ENCODE data around the gene FOXO6. TPM values are rescaled to one million over a fixed set of nuclear protein-coding genes. Genes with fewer than 3 reads are reported as not detected.
A peak's percentile ranks its signal among the peaks of the same experiment; 100 is the strongest.

The FOXO6 gene
- total RNA-seq (1.5 TPM), polyA plus RNA-seq (1.2 TPM)

DNA sequence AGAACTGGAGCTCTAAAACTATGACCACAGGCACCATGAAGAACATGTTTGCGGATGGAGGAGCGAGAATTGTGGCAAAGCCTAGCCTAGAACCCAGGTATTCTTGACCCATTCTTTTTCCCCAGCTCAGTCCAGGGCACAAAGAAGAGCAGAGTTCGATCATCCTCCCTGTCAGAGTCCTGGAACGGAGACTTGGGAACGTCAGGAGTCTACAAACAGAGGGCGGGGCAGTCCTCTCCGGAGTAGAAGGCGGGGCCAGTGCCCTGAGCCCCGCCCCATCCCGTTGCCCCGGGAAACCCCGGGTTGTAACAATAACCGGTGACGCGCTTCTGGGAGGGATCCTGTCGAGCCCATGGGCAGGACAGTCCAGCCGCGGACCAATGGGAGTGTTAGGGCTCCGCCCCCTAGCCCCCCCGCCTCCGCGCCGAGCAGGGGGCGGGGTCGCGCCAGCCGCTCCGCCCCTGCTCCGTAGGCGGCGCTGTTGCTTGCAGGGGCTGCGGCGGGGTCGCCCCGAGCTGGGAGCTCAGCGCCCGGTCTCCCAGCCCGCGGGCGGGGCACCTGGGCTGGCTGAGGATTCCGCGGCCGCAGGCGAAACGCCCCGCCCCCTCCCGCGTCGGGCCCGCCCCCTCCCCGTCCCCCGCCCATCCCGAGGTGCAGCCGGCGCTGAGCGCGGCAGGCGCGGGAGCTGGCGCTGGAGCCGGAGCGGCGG is at the start of gene FOXO6:
FOXO6 (plus strand) TSS at position 649 of the 709 bp plus-strand sequence.
- H3K4me1 ChIP-seq (ENCODE audit: insufficient read depth), result no peaks in the 10 kb centered on the region
- H3K4me3 ChIP-seq (ENCODE audit: low read depth, low read length), result peak within 1 kb of the TSS; percentile 55
- H3K27ac ChIP-seq (ENCODE audit: low read depth), result no peak within 1 kb of the TSS
- H3K36me3 ChIP-seq (ENCODE audit: insufficient read depth), result no peaks in the 10 kb centered on the region
- WGBS, result 3% methylated on average over 62 of the region's 63 CpGs
- DNase-seq (ENCODE audit: extremely low spot score), result peak; percentile 96

DNA sequence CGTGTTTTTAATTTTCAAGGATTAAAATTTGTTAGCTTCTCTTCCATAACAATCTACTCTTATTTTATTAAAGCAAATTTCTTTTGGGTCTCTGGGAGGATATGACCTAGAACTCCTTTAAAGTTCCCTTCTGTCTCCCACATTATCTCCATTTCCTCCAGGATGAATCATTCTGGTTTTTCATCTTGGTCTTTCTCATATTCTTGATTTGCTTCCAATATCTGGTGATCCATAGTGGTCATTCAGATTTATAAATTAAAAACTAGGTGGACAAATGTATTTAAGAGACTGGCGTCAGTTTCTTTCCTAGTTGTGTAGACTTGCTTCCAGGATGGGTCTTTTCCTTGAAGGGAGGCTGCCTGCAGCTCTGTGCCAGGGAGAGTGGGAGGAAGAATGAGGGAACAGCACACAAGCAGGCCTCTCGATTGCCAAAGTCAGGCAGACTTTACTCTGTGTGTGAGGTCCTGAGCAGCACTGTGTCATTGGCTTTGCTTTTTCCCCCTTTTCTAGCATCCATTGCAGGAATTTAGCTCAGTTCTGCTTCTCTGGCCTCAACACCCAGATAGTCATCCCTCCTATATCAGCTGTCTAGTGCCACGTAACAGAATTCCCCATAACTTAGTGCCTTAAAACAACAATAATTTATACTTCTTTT is 48.1 kb upstream of the FOXO6 start:
- WGBS, result 76% methylated on average over 4 of the region's 4 CpGs
- no peak for DNase-seq (ENCODE audit: extremely low spot score)
- no peak overlapping the region for H3K4me3 ChIP-seq (ENCODE audit: low read depth, low read length)
- H3K4me1 ChIP-seq (ENCODE audit: insufficient read depth), result no peaks in the 10 kb centered on the region
- H3K27ac ChIP-seq (ENCODE audit: low read depth), result no peak overlapping the region
- no peaks in the 10 kb centered on the region for H3K36me3 ChIP-seq (ENCODE audit: insufficient read depth)

DNA sequence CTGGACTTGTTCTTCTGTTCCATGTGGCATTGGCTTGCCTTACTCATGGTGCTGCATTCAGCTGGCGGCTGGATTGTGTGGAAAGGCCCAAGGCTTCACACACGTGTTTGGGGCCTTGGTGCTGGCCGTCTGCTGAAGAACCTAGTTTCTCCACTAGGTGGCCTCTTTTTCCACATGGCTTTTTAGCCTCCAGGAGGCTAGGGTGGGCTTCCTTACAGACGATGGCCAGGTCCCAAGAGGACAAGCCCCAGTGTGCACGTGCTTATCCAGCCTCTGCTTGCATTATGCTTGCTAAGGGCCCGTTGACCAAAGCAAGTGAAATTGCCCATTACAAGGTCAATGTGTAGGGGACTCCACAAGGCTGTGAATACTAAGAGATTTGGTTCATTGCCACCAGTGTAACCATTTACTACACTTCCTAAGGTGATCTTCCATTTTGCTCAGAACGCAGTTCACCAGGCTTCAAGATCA is 47.5 kb upstream of the FOXO6 start:
- Histone ChIP-seq H3K36me3 (ENCODE audit: insufficient read depth) (no peaks in the 10 kb centered on the region), H3K27ac (ENCODE audit: low read depth) (no peak overlapping the region), H3K4me1 (ENCODE audit: insufficient read depth) (no peaks in the 10 kb centered on the region), H3K4me3 (ENCODE audit: low read depth, low read length) (no peak overlapping the region)
- 75% methylated on average over 7 of the region's 7 CpGs for WGBS
- DNase-seq (ENCODE audit: extremely low spot score), result no peak

DNA sequence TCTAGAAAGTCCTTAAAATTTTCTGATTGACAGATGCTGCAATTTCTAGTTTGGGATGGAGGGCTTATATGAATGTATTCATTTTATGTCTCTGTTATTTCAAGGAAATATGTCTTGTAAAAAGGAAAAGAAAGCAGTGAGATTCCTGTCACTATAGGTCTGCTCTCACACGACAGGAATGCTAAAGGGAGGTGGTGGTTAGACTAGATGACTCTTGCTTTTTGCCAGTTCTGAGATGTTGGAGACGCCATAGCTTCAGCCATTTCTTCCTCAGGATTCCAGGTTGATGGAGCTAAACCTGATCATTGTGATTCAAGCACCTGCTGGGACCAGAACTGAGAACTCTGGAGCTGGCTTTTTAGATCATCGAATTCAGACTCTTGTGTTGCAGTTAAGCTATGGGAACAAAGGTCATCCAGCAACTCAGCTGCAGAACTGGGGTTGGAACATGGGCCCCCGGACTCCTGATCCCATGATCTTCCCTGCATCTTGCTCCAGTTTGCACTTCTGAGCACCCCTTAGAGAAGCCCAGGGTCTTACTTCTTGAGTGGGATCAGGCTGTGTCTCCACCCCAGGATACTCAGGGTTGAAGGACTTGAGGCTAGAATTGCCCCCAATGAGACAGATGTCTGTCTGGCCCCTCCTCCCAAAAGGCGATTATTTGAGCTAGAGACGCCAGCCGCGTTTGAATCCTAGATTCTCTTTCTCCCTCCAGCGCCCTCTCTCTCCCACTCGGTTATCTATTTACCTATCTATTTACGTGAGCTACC is 46.7 kb upstream of the FOXO6 start:
- Histone ChIP-seq H3K4me3 (ENCODE audit: low read depth, low read length) (no peak overlapping the region), H3K27ac (ENCODE audit: low read depth) (no peak overlapping the region), H3K4me1 (ENCODE audit: insufficient read depth) (no peaks in the 10 kb centered on the region), H3K36me3 (ENCODE audit: insufficient read depth) (no peaks in the 10 kb centered on the region)
- 52% methylated on average over 11 of the region's 11 CpGs for WGBS
- DNase-seq (ENCODE audit: extremely low spot score), result no peak

DNA sequence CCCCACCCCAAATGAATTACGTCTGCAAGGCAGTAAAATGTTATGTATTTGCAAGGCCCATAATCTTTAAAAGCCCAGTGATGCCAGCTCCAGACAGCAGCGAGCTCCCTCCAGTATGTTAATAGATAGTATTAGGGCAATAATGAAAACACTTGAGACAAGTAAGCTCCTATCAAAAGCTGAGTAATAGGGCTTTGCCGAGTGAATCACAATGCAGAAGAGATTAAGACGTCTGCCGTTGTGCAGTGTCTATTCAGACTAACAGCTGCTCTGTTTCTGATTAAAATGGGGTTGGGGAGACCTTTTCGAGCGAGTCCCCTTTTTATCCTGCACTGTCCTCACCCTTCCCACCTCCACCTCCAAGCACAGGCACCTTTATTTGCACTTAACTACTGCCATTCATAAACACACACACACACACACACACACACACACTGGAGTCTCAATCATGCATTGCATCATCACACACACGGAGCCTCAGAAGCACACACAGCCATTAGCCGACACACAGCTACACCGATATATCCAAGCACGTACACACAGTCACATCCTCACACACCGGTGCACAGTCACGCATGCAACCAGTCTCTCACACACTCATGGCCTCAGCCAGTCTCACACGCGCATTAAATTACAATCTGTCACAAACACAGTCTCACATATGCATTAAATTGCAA is 46.0 kb upstream of the FOXO6 start:
- WGBS, result 53% methylated on average over 15 of the region's 15 CpGs
- no peak for DNase-seq (ENCODE audit: extremely low spot score)
- H3K4me1 ChIP-seq (ENCODE audit: insufficient read depth), result no peaks in the 10 kb centered on the region

DNA sequence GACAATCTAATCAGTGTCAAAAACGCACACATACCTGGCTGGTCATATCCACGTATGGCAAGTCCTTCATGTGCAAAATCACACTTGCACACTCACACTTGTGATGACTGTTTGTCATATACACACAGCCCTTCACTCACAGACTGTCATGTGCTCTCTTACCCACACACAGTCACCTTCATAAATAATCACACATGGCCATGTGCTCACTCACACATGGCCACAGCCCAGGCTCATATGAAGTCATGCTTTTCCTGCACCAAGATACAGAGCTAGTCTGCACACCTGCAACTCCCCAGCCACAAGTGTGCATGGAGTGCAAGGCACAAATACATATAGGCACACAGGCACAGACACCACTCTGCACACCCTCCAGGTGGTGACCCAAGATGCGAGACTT is 45.4 kb upstream of the FOXO6 start:
- Histone ChIP-seq H3K36me3 (ENCODE audit: insufficient read depth) (no peaks in the 10 kb centered on the region), H3K4me1 (ENCODE audit: insufficient read depth) (no peaks in the 10 kb centered on the region), H3K4me3 (ENCODE audit: low read depth, low read length) (no peak overlapping the region), H3K27ac (ENCODE audit: low read depth) (no peak overlapping the region)
- 94% methylated on average over 3 of the region's 3 CpGs for WGBS
- DNase-seq (ENCODE audit: extremely low spot score), result no peak

More for the DNA sequence above, 46.0 kb upstream of the FOXO6 start:
- no peak overlapping the region for H3K27ac ChIP-seq (ENCODE audit: low read depth)
- no peak overlapping the region for H3K4me3 ChIP-seq (ENCODE audit: low read depth, low read length)
- no peaks in the 10 kb centered on the region for H3K36me3 ChIP-seq (ENCODE audit: insufficient read depth)

DNA sequence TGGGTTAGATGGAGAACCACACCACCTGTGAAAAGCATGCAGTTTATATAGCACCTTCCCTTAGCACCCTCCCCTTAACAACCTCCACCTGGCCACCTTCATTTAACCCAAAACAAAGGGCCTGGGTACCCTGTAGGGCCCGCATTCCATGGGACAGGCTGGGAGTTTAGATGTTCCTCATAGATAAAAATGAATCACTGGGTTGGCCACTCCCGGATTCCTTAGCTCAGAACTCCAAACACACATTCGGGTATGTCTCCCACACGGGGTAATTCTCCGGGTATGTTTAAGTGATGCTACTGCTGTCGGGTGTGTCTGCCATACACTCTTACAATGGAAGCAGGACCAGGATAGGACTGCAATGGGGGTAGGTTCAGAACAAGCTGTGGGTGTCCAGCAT is 43.9 kb upstream of the FOXO6 start:
- WGBS, result 87% methylated on average over 6 of the region's 6 CpGs
- H3K4me3 ChIP-seq (ENCODE audit: low read depth, low read length), result no peak overlapping the region
- DNase-seq (ENCODE audit: extremely low spot score), result no peak
- H3K4me1 ChIP-seq (ENCODE audit: insufficient read depth), result no peaks in the 10 kb centered on the region
- no peak overlapping the region for H3K27ac ChIP-seq (ENCODE audit: low read depth)
- no peaks in the 10 kb centered on the region for H3K36me3 ChIP-seq (ENCODE audit: insufficient read depth)

DNA sequence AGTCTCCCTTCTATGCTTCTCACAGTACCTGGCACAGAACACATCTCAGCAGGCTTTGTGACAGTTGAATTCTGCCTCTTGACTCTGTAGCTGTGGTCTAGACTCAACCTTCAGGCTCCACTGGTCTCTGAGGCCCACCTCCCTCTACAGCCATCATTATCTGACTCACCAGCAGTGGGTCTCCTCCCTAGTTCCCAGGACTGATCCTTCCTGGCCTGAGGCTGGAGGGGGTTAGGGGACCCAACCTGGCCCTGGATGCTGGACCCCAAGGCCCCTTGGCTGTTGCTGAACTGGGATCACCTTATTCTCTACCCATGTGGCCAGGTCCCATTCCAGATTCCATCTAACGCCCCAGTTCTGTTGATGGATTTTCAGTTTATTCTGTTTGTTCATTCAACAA is 43.1 kb upstream of the FOXO6 start:
- WGBS, result 95% methylated on average over 1 of the region's 1 CpG
- Histone ChIP-seq H3K36me3 (ENCODE audit: insufficient read depth) (no peaks in the 10 kb centered on the region), H3K4me1 (ENCODE audit: insufficient read depth) (no peaks in the 10 kb centered on the region), H3K27ac (ENCODE audit: low read depth) (no peak overlapping the region), H3K4me3 (ENCODE audit: low read depth, low read length) (no peak overlapping the region)
- no peak for DNase-seq (ENCODE audit: extremely low spot score)

DNA sequence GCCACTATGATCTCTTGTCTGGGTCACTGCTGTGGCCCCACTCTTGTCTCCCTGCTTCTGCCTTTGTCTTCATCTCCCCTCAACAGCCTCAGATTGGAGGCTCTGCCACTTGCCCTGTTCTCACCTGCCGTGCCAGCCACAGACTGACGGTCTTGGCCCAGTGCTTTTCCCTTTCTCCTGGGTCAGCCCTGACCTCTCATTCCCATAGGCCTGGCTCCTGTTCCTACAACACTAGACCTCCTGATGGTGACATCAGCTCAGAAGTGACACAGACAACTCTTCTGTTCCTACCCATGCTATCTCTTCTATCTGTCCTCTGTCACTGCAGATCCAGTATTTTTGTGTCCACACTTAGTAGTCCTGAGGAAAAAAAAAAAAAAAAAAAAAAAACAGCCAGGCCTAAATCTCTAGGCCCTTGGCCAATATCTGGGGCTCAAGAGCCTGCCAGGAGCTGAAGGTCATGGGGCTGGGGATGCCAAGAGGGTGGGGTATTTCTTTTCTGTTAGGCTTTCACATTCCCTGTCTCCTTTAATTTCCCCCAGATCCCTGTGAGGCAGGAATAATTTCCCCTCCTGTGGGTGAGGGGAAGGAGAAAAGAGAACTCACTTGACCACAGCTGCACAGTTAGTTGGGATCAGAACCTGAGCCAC is 42.0 kb upstream of the FOXO6 start:
- WGBS, result 93% methylated on average over 2 of the region's 2 CpGs
- Histone ChIP-seq H3K4me1 (ENCODE audit: insufficient read depth) (no peaks in the 10 kb centered on the region), H3K36me3 (ENCODE audit: insufficient read depth) (no peaks in the 10 kb centered on the region), H3K27ac (ENCODE audit: low read depth) (no peak overlapping the region), H3K4me3 (ENCODE audit: low read depth, low read length) (no peak overlapping the region)
- no peak for DNase-seq (ENCODE audit: extremely low spot score)

DNA sequence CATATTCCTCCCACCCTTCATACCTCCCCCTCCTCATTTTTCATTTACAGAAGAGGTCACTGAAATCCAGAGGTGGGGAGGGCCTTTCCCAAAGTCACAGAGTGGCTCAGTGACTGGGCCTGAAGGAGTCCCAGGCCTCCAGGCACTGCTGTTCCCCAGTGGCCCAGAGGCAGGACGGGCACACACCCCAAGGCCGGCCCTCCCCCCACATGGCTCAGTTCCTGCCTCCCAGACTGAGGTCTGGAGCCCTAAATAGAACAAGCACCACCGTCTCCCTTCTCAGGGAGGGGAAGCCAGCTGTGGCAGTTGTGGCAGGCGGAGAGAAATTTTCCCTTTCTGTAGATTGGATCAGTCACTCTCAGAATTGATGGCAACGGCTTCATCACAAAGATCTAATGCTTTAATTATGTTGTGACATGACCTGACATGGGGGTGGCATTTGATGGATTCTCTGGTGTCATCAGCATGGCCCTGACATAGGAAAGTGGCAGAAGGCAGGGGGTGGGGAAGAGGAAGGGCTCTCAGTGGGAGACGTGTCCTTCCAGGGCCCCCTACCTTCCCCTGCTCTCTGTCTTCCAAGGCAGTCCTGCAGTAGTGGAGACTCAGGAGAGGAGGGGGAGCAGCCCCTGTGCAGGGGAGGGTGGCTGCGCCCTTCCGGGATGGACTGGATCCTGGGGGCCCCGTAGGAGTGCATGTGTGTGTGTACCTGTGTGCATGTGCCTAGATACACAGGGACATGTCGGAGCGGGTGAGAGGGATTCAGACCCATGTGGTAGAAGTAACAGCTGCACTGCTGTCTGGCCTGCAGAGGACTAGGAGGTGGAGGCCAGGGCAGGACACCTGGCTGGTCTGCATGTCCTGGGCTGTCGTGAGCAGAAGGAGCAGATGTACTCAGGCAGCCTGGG is 41.2 kb upstream of the FOXO6 start:
- no peak overlapping the region for H3K27ac ChIP-seq (ENCODE audit: low read depth)
- H3K36me3 ChIP-seq (ENCODE audit: insufficient read depth), result no peaks in the 10 kb centered on the region
- H3K4me1 ChIP-seq (ENCODE audit: insufficient read depth), result no peaks in the 10 kb centered on the region
- no peak overlapping the region for H3K4me3 ChIP-seq (ENCODE audit: low read depth, low read length)
- no peak for DNase-seq (ENCODE audit: extremely low spot score)
- WGBS, result 64% methylated on average over 12 of the region's 12 CpGs

DNA sequence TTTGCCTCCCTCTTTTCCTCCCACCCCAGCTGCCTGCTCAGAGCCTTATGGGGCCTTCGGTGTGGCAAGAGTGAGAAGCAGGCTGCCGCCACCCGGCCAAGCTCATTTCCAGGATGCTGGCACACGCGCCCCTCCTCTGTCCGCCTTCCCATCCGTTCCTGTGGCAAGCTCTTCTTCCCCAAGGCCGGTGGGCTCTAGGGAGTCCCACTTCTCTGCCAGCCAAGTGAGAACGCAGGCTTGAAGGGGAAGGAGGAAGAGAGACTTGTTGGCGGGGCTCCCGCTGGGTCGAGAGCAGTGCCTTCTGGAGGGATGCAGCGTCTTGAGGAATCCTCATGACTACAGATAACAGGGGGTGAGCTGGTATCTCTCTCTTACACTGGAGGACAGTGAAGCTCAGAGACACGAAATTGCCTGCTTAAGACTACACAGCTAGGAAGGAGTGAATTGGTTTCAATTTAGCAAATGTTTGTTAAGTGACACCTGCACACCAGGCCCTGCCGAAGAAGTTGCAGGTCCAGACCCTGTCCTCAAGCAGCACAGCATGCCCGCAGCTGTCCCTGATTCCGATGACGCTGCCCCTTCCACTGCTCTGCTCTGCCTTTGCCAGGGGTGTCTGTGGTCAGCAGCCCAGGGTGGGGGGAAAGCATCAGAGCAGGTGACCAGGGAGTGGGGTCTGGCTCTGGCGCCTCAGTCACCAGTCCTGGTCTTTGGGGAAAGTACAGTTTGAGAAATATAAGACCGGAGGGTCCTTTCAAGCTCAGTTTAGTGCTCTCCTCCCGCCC is 40.1 kb upstream of the FOXO6 start:
- 86% methylated on average over 21 of the region's 21 CpGs for WGBS
- DNase-seq (ENCODE audit: extremely low spot score), result no peak
- H3K27ac ChIP-seq (ENCODE audit: low read depth), result no peak overlapping the region

More for the DNA sequence above, 40.1 kb upstream of the FOXO6 start:
- no peaks in the 10 kb centered on the region for H3K4me1 ChIP-seq (ENCODE audit: insufficient read depth)
- no peak overlapping the region for H3K4me3 ChIP-seq (ENCODE audit: low read depth, low read length)
- no peaks in the 10 kb centered on the region for H3K36me3 ChIP-seq (ENCODE audit: insufficient read depth)

Data from urinary bladder (tissue), 4 donors.